Endothelial cell of umbilical vein (primary cell): ENCODE results near the gene C1QTNF9B.

ENCODE experiments used
- CTCF ChIP-seq, 2 donors: IDR thresholded peaks; 1 replicate in 1 of 2; 2 replicates in 1 of 2; pipeline ENCODE4 v1.5.1; 2011; ENCODE audit warnings: low read length in 2 of 2, mild to moderate bottlenecking in 2 of 2, moderate library complexity in 2 of 2, control low read depth in 1 of 2, inconsistent platforms in 1 of 2, low read depth in 1 of 2; ENCODE audit not compliant: insufficient read depth in 1 of 2; ENCODE audit errors: extremely low read depth in 1 of 2
- POLR2A ChIP-seq: IDR thresholded peaks from 2 replicates; pipeline ENCODE4 v1.6.1; 2012; ENCODE audit warnings: low read depth, mild to moderate bottlenecking, control low read depth, low read length

GRCh38 chr13:23946900-23947299 lies 49.6 kb upstream of the C1QTNF9B start:
- TF ChIP-seq CTCF (IDR thresholded peaks at IDR 0.05; ENCODE audit: extremely low read depth in 1 of 2, insufficient read depth in 1 of 2, low read depth in 1 of 2, low read length in 2 of 2) (no peak), POLR2A (no peak)
